ENCODE results near the gene NTN1. TPM values are rescaled to one million over a fixed set of nuclear protein-coding genes. Genes with fewer than 3 reads are reported as not detected.

NTN1 gene
- total RNA-seq, 4 donors from 2014 or later: 5.9 to 11.6 (median 8.5) TPM

- no peak for DNase-seq (ENCODE audit: low spot score in 2 of 2)
- intact Hi-C loops (cut with DNase I; ENCODE audit: low total_unique reads): no loop called here
- H3K4me3 ChIP-seq (ENCODE audit: low read depth, poor library complexity, severe bottlenecking): no peak overlapping the region
- TF ChIP-seq POLR2A (IDR thresholded peaks at IDR 0.05) (no peak), CTCF (IDR thresholded peaks at IDR 0.05) (no peak)
- WGBS, 2 donors: 64 to 68% methylated on average over 8 of the region's 8 CpGs
Observed at GRCh38 chr17:9271989-9272388, 250.7 kb downstream of the NTN1 start.

- DNase-seq (ENCODE audit: low spot score in 2 of 2): no peak
- WGBS, 2 donors: 63 to 71% methylated on average over 22 of the region's 22 CpGs
- TF ChIP-seq CTCF (IDR thresholded peaks at IDR 0.05) (no peak), POLR2A (IDR thresholded peaks at IDR 0.05) (no peak)
- no peak overlapping the region for H3K4me3 ChIP-seq (ENCODE audit: low read depth, poor library complexity, severe bottlenecking)
- intact Hi-C loops (cut with DNase I; ENCODE audit: low total_unique reads): no loop called here
Observed at GRCh38 chr17:9272501-9273200, 251.3 kb downstream of the NTN1 start.

- DNase-seq (ENCODE audit: low spot score in 2 of 2): no peak
- WGBS, 2 donors: 60 to 65% methylated on average over 21 of the region's 21 CpGs
Observed at GRCh38 chr17:9273428-9274391, 252.4 kb downstream of the NTN1 start.

GRCh38 chr17:9274973-9275372, 253.7 kb downstream of the NTN1 start:
- no peak for TF ChIP-seq CTCF (IDR thresholded peaks at IDR 0.05)
- TF ChIP-seq POLR2A (IDR thresholded peaks at IDR 0.05): no peak
- intact Hi-C loops (cut with DNase I; ENCODE audit: low total_unique reads): no loop called here
- no peak overlapping the region for H3K4me3 ChIP-seq (ENCODE audit: low read depth, poor library complexity, severe bottlenecking)
- no peak for DNase-seq (ENCODE audit: low spot score in 2 of 2)
- WGBS, 2 donors: 96 to 98% methylated on average over 9 of the region's 9 CpGs

More at GRCh38 chr17:9273428-9274391, 252.4 kb downstream of the NTN1 start:
- intact Hi-C loops (cut with DNase I; ENCODE audit: low total_unique reads): no loop called here
- TF ChIP-seq POLR2A (IDR thresholded peaks at IDR 0.05): no peak
- TF ChIP-seq CTCF (IDR thresholded peaks at IDR 0.05): no peak
- no peak overlapping the region for H3K4me3 ChIP-seq (ENCODE audit: low read depth, poor library complexity, severe bottlenecking)

GRCh38 chr17:9279893-9280292, 258.6 kb downstream of the NTN1 start:
- intact Hi-C loops (cut with DNase I; ENCODE audit: low total_unique reads): no loop called here
- 90 to 92% methylated on average over 8 of the region's 8 CpGs for WGBS, 2 donors
- TF ChIP-seq CTCF (IDR thresholded peaks at IDR 0.05) (no peak), POLR2A (IDR thresholded peaks at IDR 0.05) (no peak)
- DNase-seq (ENCODE audit: low spot score in 2 of 2): peak in 1 of 2 donors; percentile 46
- H3K4me3 ChIP-seq (ENCODE audit: low read depth, poor library complexity, severe bottlenecking): no peak overlapping the region
